Stimulated activated CD8-positive, alpha-beta memory T cell treated with anti-CD3 and anti-CD28 coated beads, Interleukin-4, amount 100 ng/mL, for 24 hours (primary cell): Measurements from ENCODE around the gene MGAT2.
"Not testable (repeated sequence)": the region's sequence is repeated elsewhere in the genome, so short reads cannot be mapped to it uniquely, and the experiment has no call there.

ENCODE experiments used
- DNase-seq: peaks from one replicate; pipeline ENCODE4 v3.0.0-alpha.2; 2020; ENCODE audit warnings: low read depth

Gene MGAT2

GRCh38 chr14:49620182-49621113, at the start of gene MGAT2, which contains the start of gene RPL36AL:
Gene MGAT2 (plus strand): TSS chr14:49620799. CDS start chr14:49621269, 470 bp downstream.
Gene RPL36AL (minus strand): TSS chr14:49620626. CDS start chr14:49619104, 1,522 bp downstream.
- peak; percentile 90 for DNase-seq

- DNase-seq = no peak
These were observed 46.6 kb upstream of the MGAT2 start for GRCh38 chr14:49574038-49574437.

GRCh38 chr14:49578141-49578540, 42.5 kb upstream of the MGAT2 start:
- DNase-seq = no peak

GRCh38 chr14:49579841-49580240, 40.8 kb upstream of the MGAT2 start:
- no peak for DNase-seq

GRCh38 chr14:49581209-49582112, 39.1 kb upstream of the MGAT2 start:
- DNase-seq = no peak

- no peak for DNase-seq
These were observed 38.3 kb upstream of the MGAT2 start for GRCh38 chr14:49582113-49582977.

- DNase-seq = no peak
These were observed 37.0 kb upstream of the MGAT2 start for GRCh38 chr14:49583629-49584028.

GRCh38 chr14:49584058-49584457, 36.5 kb upstream of the MGAT2 start:
- DNase-seq = no peak

GRCh38 chr14:49584981-49585640, 35.5 kb upstream of the MGAT2 start:
- not testable (repeated sequence) for DNase-seq

GRCh38 chr14:49585803-49586672, 34.6 kb upstream of the MGAT2 start, which contains the start of gene RPS29:
Gene RPS29 (minus strand): TSS chr14:49586380. CDS start chr14:49586346, 34 bp downstream.
- peak; percentile 94 for DNase-seq

- peak; percentile 51 for DNase-seq
These were observed 33.7 kb upstream of the MGAT2 start for GRCh38 chr14:49586673-49587460.

- DNase-seq = no peak
These were observed 31.2 kb upstream of the MGAT2 start for GRCh38 chr14:49589387-49589786.

- no peak for DNase-seq
These were observed 27.6 kb upstream of the MGAT2 start for GRCh38 chr14:49593016-49593415.

- DNase-seq = no peak
These were observed 26.1 kb upstream of the MGAT2 start for GRCh38 chr14:49594347-49595091.

- DNase-seq = no peak
These were observed 22.5 kb upstream of the MGAT2 start for GRCh38 chr14:49598189-49598484.

GRCh38 chr14:49598485-49599300, 21.9 kb upstream of the MGAT2 start, which contains the start of gene LRR1:
Gene LRR1 (plus strand): TSS chr14:49598940. CDS start chr14:49599021, 81 bp downstream.
- DNase-seq = peak; percentile 78

- DNase-seq = no peak
These were observed 13.0 kb upstream of the MGAT2 start for GRCh38 chr14:49607583-49607982.

GRCh38 chr14:49612251-49612650, 8.3 kb upstream of the MGAT2 start:
- no peak for DNase-seq
